Hematopoietic multipotent progenitor cell treated with erythropoietin and hydrocortisone succinate and interleukin-3 and kit ligand, for 17 days (in vitro differentiated cells): ENCODE results near the gene TRIO.

ENCODE experiments used
- DNase-seq: peaks from one replicate; pipeline ENCODE4 v3.0.0-alpha.2; 2015; ENCODE audit warnings: low spot score

The TRIO gene

GRCh38 chr5:14267166-14267838 is 124.2 kb downstream of the TRIO start:
- no peak for DNase-seq

- no peak for DNase-seq
These were observed 125.0 kb downstream of the TRIO start for GRCh38 chr5:14267991-14268708.

- DNase-seq, result no peak
These were observed 125.6 kb downstream of the TRIO start for GRCh38 chr5:14268738-14269137.

GRCh38 chr5:14269395-14269794 is 126.3 kb downstream of the TRIO start:
- DNase-seq, result no peak

- no peak for DNase-seq
These were observed 127.1 kb downstream of the TRIO start for GRCh38 chr5:14270209-14270702.

- DNase-seq, result no peak
These were observed 129.5 kb downstream of the TRIO start for GRCh38 chr5:14272548-14273205.

GRCh38 chr5:14273207-14273767 is 130.1 kb downstream of the TRIO start:
- no peak for DNase-seq

- no peak for DNase-seq
These were observed 133.2 kb downstream of the TRIO start for GRCh38 chr5:14276380-14276779.

GRCh38 chr5:14277385-14278320 is 134.5 kb downstream of the TRIO start:
- no peak for DNase-seq

GRCh38 chr5:14280294-14280854 is 137.2 kb downstream of the TRIO start:
- no peak for DNase-seq

GRCh38 chr5:14281746-14282181 is 138.6 kb downstream of the TRIO start:
- no peak for DNase-seq

- no peak for DNase-seq
These were observed 140.0 kb downstream of the TRIO start for GRCh38 chr5:14283139-14283538.

- DNase-seq, result no peak
These were observed 141.4 kb downstream of the TRIO start for GRCh38 chr5:14284392-14285148.

GRCh38 chr5:14286007-14286406 is 142.9 kb downstream of the TRIO start:
- no peak for DNase-seq

- no peak for DNase-seq
These were observed 143.7 kb downstream of the TRIO start for GRCh38 chr5:14286574-14287421.

GRCh38 chr5:14292766-14293658 is 149.9 kb downstream of the TRIO start:
- DNase-seq, result no peak

- no peak for DNase-seq
These were observed 152.5 kb downstream of the TRIO start for GRCh38 chr5:14295610-14296009.

- no peak for DNase-seq
These were observed 153.6 kb downstream of the TRIO start for GRCh38 chr5:14296533-14297331.
